ENCODE measurements around the gene MKKS. TPM values are rescaled to one million over a fixed set of nuclear protein-coding genes. Genes with fewer than 3 reads are reported as not detected.

The MKKS gene
- total and polyA plus RNA-seq, 9 of the 15 experiments (the other 6 are each of a cell fraction or from before 2014, with no cell fraction given) = 6.8 to 26.8 (median 12.0) TPM

- TF ChIP-seq, protein P1, sequence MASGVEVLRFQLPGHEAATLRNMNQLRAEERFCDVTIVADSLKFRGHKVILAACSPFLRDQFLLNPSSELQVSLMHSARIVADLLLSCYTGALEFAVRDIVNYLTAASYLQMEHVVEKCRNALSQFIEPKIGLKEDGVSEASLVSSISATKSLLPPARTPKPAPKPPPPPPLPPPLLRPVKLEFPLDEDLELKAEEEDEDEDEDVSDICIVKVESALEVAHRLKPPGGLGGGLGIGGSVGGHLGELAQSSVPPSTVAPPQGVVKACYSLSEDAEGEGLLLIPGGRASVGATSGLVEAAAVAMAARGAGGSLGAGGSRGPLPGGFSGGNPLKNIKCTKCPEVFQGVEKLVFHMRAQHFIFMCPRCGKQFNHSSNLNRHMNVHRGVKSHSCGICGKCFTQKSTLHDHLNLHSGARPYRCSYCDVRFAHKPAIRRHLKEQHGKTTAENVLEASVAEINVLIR (CRISPR knock-in tag; IDR thresholded peaks at IDR 0.05) = 0 out of 2 replicates have a peak, but pooled peaks have one; percentile 31
- TF ChIP-seq IFI16 (CRISPR knock-in tag; IDR thresholded peaks at IDR 0.05) (no peak), BRD4 (IDR thresholded peaks at IDR 0.05) (no peak), XRCC4 (IDR thresholded peaks at IDR 0.05; ENCODE audit: extremely low read depth, insufficient read depth, insufficient read length) (no peak), ZNF324 (CRISPR knock-in tag; IDR thresholded peaks at IDR 0.05) (no peak), RBM34 (IDR thresholded peaks at IDR 0.05; ENCODE audit: borderline replicate concordance, insufficient read depth, low read length) (no peak), HNRNPH1 (optimal IDR thresholded peaks at IDR 0.05; ENCODE audit: low read depth, low read length) (no peak), WHSC1 (IDR thresholded peaks at IDR 0.05; ENCODE audit: low read length) (no peak), ZNF232 (CRISPR knock-in tag; IDR thresholded peaks at IDR 0.05) (no peak), ZNF699 (CRISPR knock-in tag; IDR thresholded peaks at IDR 0.05; ENCODE audit: insufficient replicate concordance) (no peak), TBP (optimal IDR thresholded peaks at IDR 0.05; ENCODE audit: low read depth, low read length) (peak; percentile 54), SREBF1 (IDR thresholded peaks at IDR 0.05; ENCODE audit: borderline replicate concordance, low read depth, low read length) (no peak), ZBTB11 (CRISPR knock-in tag; IDR thresholded peaks at IDR 0.05) (peak in 1 of 3 experiments; percentile 90; a peak in 2 of 6 replicates), ILF3 (IDR thresholded peaks at IDR 0.05; ENCODE audit: borderline replicate concordance) (0 out of 2 replicates have a peak, but pooled peaks have one; percentile 24), NRF1 (conservative IDR thresholded peaks at IDR 0.05 in 1 of 2, IDR thresholded peaks at IDR 0.05 in 1 of 2) (no peak), ZNF551 (CRISPR knock-in tag; IDR thresholded peaks at IDR 0.05) (no peak), RB1 (IDR thresholded peaks at IDR 0.05; ENCODE audit: low read depth) (peak; percentile 69; the same call in 1 of the 2 replicates), PHF20 (IDR thresholded peaks at IDR 0.05; ENCODE audit: partially characterized antibody) (peak; percentile 17), NCOA6 (IDR thresholded peaks at IDR 0.05) (no peak), CREM (IDR thresholded peaks at IDR 0.05; ENCODE audit: low read depth) (peak; percentile 51; the same call in 1 of the 2 replicates), ZNF79 (CRISPR knock-in tag; IDR thresholded peaks at IDR 0.05; ENCODE audit: low read depth) (no peak)
- TF ChIP-seq, protein P2, sequence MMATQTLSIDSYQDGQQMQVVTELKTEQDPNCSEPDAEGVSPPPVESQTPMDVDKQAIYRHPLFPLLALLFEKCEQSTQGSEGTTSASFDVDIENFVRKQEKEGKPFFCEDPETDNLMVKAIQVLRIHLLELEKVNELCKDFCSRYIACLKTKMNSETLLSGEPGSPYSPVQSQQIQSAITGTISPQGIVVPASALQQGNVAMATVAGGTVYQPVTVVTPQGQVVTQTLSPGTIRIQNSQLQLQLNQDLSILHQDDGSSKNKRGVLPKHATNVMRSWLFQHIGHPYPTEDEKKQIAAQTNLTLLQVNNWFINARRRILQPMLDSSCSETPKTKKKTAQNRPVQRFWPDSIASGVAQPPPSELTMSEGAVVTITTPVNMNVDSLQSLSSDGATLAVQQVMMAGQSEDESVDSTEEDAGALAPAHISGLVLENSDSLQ (IDR thresholded peaks at IDR 0.05) = no peak
Measured at GRCh38 chr20:10434832-10435812, 1.1 kb upstream of the MKKS start, which contains the start of gene SLX4IP (continued).
